ENCODE measurements around the gene IL10RB.

Gene IL10RB

DNA sequence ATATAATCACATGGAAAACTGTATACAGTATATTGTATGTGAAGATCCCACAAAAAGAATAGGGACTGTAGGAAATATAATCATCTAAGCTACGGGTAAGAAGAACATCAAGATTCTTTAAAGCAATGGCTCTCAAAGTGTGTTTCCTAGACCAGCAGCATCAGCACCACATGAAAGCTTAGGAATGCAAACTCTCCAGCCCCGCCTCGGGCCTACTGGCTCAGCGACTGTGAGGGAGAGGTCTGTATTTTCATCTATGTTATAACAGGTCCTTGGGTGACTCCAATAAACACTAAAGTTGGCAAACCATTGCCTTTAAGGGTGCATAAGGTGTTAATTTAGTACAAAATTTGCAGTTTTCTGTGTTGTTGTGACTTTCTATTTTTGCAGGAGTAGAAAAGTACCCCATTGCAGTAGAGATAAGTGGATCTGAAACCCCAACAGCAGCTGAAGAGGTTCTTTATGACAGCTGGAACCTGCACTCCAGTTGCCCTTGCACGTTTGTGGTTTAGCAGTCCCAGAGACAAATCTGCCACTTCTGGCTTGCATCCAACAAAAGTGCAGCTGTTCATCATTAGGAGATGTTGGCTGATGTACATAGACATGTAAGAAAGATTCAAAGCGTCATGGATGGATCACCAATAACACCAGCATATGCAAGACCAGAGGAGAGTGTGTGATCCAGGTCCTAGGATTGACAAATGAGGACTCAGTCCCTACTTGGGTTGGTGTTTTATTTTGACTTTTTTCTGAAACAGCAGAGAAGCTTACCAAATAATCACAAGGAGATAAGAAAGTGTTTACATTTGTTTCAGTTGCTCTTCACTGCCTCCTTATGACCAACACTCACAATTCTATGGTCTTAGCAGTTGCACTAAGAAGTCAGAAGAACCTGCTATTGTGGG, 42.7 kb downstream of the IL10RB start:
- no peaks in the 10 kb centered on the region for H3K9me3 ChIP-seq (ENCODE audit: insufficient read depth, low read length, severe bottlenecking)
- H3K4me2 ChIP-seq (ENCODE audit: insufficient read depth, low read length), result peak overlapping the region; percentile 50
- H3K9ac ChIP-seq (ENCODE audit: low read depth, low read length), result peak overlapping the region; percentile 33
- H3K79me2 ChIP-seq (ENCODE audit: insufficient read depth, low read length), result no peaks in the 10 kb centered on the region
- H3K4me1 ChIP-seq (ENCODE audit: insufficient read depth, low read length), result peaks cover 64% of the 10 kb centered on the region
- no peaks in the 10 kb centered on the region for H4K20me1 ChIP-seq (ENCODE audit: insufficient read depth, low read length)
- TF ChIP-seq, protein P1, sequence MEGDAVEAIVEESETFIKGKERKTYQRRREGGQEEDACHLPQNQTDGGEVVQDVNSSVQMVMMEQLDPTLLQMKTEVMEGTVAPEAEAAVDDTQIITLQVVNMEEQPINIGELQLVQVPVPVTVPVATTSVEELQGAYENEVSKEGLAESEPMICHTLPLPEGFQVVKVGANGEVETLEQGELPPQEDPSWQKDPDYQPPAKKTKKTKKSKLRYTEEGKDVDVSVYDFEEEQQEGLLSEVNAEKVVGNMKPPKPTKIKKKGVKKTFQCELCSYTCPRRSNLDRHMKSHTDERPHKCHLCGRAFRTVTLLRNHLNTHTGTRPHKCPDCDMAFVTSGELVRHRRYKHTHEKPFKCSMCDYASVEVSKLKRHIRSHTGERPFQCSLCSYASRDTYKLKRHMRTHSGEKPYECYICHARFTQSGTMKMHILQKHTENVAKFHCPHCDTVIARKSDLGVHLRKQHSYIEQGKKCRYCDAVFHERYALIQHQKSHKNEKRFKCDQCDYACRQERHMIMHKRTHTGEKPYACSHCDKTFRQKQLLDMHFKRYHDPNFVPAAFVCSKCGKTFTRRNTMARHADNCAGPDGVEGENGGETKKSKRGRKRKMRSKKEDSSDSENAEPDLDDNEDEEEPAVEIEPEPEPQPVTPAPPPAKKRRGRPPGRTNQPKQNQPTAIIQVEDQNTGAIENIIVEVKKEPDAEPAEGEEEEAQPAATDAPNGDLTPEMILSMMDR (IDR thresholded peaks at IDR 0.05; ENCODE audit: borderline replicate concordance, extremely low read depth, low read length, poor library complexity, severe bottlenecking), result peak; percentile 75
- no peak for TF ChIP-seq EZH2 (IDR thresholded peaks at IDR 0.05; ENCODE audit: borderline replicate concordance, low read depth, low read length, severe bottlenecking)
- peak overlapping the region; percentile 85 for H3K27ac ChIP-seq (ENCODE audit: low read length)
- H3K27me3 ChIP-seq (ENCODE audit: insufficient read depth, low read length, poor library complexity), result no peaks in the 10 kb centered on the region
- peak overlapping the region; percentile 41; the same call in 1 of the 2 replicates for H2AFZ ChIP-seq (ENCODE audit: low read depth, low read length)
- H3K36me3 ChIP-seq (ENCODE audit: insufficient read depth, low read length), result no peaks in the 10 kb centered on the region
- peak; percentile 91 for ATAC-seq (ENCODE audit: insufficient read depth, low read depth)
- DNase-seq, result peak; percentile 94
- H3K4me3 ChIP-seq (ENCODE audit: low read depth in 1 of 2, low read length in 2 of 2), result peak overlapping the region in 1 of 2 experiments; percentile 19; a peak in 2 of 4 replicates

DNA sequence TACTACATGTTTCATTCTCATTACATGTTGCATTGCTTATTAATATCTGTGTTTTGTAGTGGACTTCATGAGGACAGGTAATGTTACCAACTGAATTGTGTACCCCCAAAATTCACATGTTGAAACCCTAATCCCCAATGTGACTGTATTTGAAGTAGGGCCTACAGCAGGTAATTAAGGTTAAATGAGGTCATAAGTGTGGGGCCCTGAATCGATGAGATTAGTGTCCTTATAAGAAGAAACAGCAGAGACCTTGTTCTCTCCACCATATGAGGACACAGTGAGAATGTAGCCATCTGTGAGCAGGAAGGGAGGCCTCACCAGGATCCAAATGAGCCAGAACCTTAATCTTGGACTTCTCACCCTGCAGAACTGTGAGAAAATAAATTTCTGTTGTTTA, 43.6 kb downstream of the IL10RB start:
- TF ChIP-seq, protein P1 (IDR thresholded peaks at IDR 0.05; ENCODE audit: borderline replicate concordance, extremely low read depth, low read length, poor library complexity, severe bottlenecking), result no peak
- TF ChIP-seq EZH2 (IDR thresholded peaks at IDR 0.05; ENCODE audit: borderline replicate concordance, low read depth, low read length, severe bottlenecking), result no peak
- Histone ChIP-seq H3K79me2 (ENCODE audit: insufficient read depth, low read length) (no peaks in the 10 kb centered on the region), H3K9me3 (ENCODE audit: insufficient read depth, low read length, severe bottlenecking) (no peaks in the 10 kb centered on the region), H2AFZ (ENCODE audit: low read depth, low read length) (no peak overlapping the region), H4K20me1 (ENCODE audit: insufficient read depth, low read length) (no peaks in the 10 kb centered on the region), H3K9ac (ENCODE audit: low read depth, low read length) (peak overlapping the region; percentile 12; the same call in 1 of the 2 replicates), H3K27ac (ENCODE audit: low read length) (peak overlapping the region; percentile 85), H3K27me3 (ENCODE audit: insufficient read depth, low read length, poor library complexity) (no peaks in the 10 kb centered on the region), H3K36me3 (ENCODE audit: insufficient read depth, low read length) (no peaks in the 10 kb centered on the region), H3K4me3 (ENCODE audit: low read depth in 1 of 2, low read length in 2 of 2) (no peak overlapping the region), H3K4me1 (ENCODE audit: insufficient read depth, low read length) (peaks cover 55% of the 10 kb centered on the region), H3K4me2 (ENCODE audit: insufficient read depth, low read length) (peak overlapping the region; percentile 50)
- ATAC-seq (ENCODE audit: insufficient read depth, low read depth), result no peak
- peak; percentile 1 for DNase-seq

GRCh38 chr21:33312121-33312520, 46.0 kb downstream of the IL10RB start:
- no peak for ATAC-seq (ENCODE audit: insufficient read depth, low read depth)
- Histone ChIP-seq H3K4me3 (ENCODE audit: low read depth in 1 of 2, low read length in 2 of 2) (no peak overlapping the region), H3K27me3 (ENCODE audit: insufficient read depth, low read length, poor library complexity) (no peaks in the 10 kb centered on the region), H3K9me3 (ENCODE audit: insufficient read depth, low read length, severe bottlenecking) (no peaks in the 10 kb centered on the region), H3K79me2 (ENCODE audit: insufficient read depth, low read length) (no peaks in the 10 kb centered on the region), H3K27ac (ENCODE audit: low read length) (no peak overlapping the region), H3K4me1 (ENCODE audit: insufficient read depth, low read length) (peaks cover 33% of the 10 kb centered on the region), H3K4me2 (ENCODE audit: insufficient read depth, low read length) (no peak overlapping the region), H2AFZ (ENCODE audit: low read depth, low read length) (no peak overlapping the region), H4K20me1 (ENCODE audit: insufficient read depth, low read length) (no peaks in the 10 kb centered on the region), H3K9ac (ENCODE audit: low read depth, low read length) (no peak overlapping the region), H3K36me3 (ENCODE audit: insufficient read depth, low read length) (no peaks in the 10 kb centered on the region)
- TF ChIP-seq EZH2 (IDR thresholded peaks at IDR 0.05; ENCODE audit: borderline replicate concordance, low read depth, low read length, severe bottlenecking), result no peak
- TF ChIP-seq, protein P1 (IDR thresholded peaks at IDR 0.05; ENCODE audit: borderline replicate concordance, extremely low read depth, low read length, poor library complexity, severe bottlenecking), result no peak
- no peak for DNase-seq

All from DND-41 (cell line).